Right ventricle myocardium superior (tissue), 1 donor: ENCODE measurements around the gene DBP. TPM values are rescaled to one million over a fixed set of nuclear protein-coding genes. Genes with fewer than 3 reads are reported as not detected.
A peak's percentile ranks its signal among the peaks of the same experiment; 100 is the strongest.

Experiments
- ATAC-seq: fragments of 200-7000 bp; cut with Tn5 transposase; one replicate; pipeline ENCODE4 v1.9.1; 2020; ENCODE audit warnings: mild to moderate bottlenecking; ENCODE audit not compliant: poor library complexity
- DNase-seq: peaks from one replicate; pipeline ENCODE4 v3.0.0-alpha.2; 2020
- intact Hi-C: fragments of 100-400 bp; cut with DNase I; formaldehyde crosslinking; loops from one replicate; pipeline ENCODE4 v1.11.2; 2022
- total RNA-seq: library from RNA; stranded (reverse); fragmentation: NEBNext Ultra II Directional; extraction: Animal tissue kit (Norgen Biotek cat#: 25700); gene quantifications from one replicate; pipeline ENCODE4 v1.2.1, GENCODE V29; 2021
- donor health status: DM: no; HTN: yes; CAD: no; lungs with severe emphysema.

Gene DBP
- total RNA-seq, 1 donor from 2014 or later, result 14.5 TPM

GRCh38 chr19:48618916-48619691 is 18.1 kb downstream of the DBP start, which contains the start of the genes RPL18 and SPHK2:
Gene RPL18, minus strand, starts transcription at chr19:48619178. Its CDS starts 35 bp downstream, at chr19:48619143.
Gene SPHK2, plus strand, starts transcription at chr19:48619506. Its CDS starts 1,009 bp downstream, at chr19:48620515.
- intact Hi-C loops, result no loop called here
- DNase-seq, result peak; percentile 98
- peak; percentile 91 for ATAC-seq

GRCh38 chr19:48618278-48618915 is 18.8 kb downstream of the DBP start:
- no peak for ATAC-seq
- no peak for DNase-seq
- intact Hi-C loops, result no loop called here

- no peak for DNase-seq
- no peak for ATAC-seq
- intact Hi-C loops, result no loop called here
These were observed 19.8 kb downstream of the DBP start for GRCh38 chr19:48617146-48617937.

DNA sequence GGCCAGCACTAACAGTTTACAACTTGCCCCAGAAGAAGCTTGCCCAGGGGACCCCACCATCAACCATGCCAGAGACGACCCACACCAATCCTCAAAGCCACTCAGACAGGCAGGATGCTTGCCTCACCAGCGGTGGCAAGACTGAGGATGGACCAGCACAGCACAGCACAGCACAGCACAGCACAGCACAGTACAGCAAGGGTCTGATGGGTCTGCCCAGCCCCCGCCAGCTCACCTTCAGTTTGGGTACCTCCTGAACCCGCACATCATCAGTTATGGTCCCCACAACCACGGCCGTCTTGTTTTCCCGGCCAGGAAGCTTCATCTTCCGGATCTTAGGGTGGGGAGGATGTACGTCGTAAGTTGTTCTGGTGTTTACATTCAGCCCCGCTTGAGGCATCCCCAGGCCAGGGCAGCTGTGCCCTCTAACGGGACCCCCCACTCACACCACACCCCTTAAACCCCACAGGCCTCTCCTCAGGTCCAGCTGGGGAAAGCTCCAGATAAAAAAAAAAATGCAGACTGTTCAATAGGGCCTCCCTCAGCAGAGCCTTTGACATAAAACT is 20.6 kb downstream of the DBP start:
- DNase-seq, result no peak
- ATAC-seq, result no peak
- intact Hi-C loops, result no loop called here

GRCh38 chr19:48616041-48616436 is 21.1 kb downstream of the DBP start:
- no peak for DNase-seq
- ATAC-seq, result no peak
- intact Hi-C loops, result no loop called here

- DNase-seq, result no peak
- no peak for ATAC-seq
- intact Hi-C loops, result no loop called here
These were observed 21.7 kb downstream of the DBP start for GRCh38 chr19:48615231-48616040.

- DNase-seq, result no peak
- ATAC-seq, result no peak
- intact Hi-C loops, result no loop called here
These were observed 22.5 kb downstream of the DBP start, which contains the start of gene FAM83E for GRCh38 chr19:48614436-48615230. Gene FAM83E, minus strand, starts transcription at chr19:48615076. Its CDS starts 1,704 bp downstream, at chr19:48613372.

- no peak for DNase-seq
- intact Hi-C loops, result no loop called here
- ATAC-seq, result no peak
These were observed 23.2 kb downstream of the DBP start for GRCh38 chr19:48613852-48614435.

GRCh38 chr19:48613024-48613851 is 23.9 kb downstream of the DBP start:
- intact Hi-C loops, result no loop called here
- DNase-seq (no peak), ATAC-seq (peak; percentile 5)

DNA sequence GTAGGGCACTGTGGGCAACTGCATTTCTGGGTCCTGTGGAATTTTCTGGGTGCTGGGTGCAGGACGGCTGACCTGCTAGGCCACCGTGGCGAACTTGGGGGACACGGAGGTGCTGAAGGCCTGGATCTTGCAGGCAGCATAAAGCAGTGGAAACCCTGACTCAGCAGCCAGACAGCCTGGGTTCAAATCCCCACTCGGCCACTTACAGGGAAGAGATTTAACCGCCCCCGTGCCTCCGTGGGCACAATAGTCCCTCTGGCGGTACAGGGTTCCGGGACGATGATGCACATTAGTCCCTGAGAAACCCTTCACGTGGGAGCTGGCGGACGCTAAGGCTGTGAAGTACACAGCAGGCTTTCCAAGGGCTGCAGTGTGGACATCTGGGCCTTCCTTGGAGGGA is 25.3 kb downstream of the DBP start:
- intact Hi-C loops, result no loop called here
- DNase-seq (no peak), ATAC-seq (no peak)

DNA sequence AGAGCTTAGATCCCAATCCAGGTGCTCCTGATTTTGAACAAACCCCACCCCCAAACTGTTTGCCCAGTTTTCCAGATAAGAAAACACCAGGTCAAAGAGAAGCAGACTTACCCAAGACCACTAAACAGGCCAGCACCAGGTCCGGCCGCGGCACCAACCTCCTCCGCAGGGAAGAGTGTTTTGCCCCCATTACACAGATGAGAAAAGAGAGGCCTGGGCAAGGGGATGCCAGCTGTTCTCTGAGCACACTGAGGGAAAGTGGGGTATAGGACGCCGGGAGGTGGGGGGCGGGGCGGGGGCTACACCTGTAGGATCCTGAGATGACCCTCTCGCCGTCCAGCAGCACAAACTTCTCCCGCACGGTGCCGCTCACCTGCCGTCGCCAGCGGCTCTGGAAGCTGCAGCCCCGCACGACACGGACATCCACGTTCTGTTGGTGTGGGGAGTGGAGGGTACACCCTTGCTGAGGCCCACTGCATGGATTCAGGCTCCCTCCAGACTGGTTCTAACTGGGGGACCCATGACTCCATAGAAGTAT is 27.5 kb downstream of the DBP start:
- DNase-seq (no peak), ATAC-seq (no peak)
- intact Hi-C loops, result no loop called here

GRCh38 chr19:48608798-48609263 is 28.3 kb downstream of the DBP start:
- intact Hi-C loops, result no loop called here
- ATAC-seq (peak; percentile 60), DNase-seq (peak; percentile 54)

- no peak for ATAC-seq
These were observed 29.8 kb downstream of the DBP start for GRCh38 chr19:48607359-48607755.

GRCh38 chr19:48606463-48607358 is 30.5 kb downstream of the DBP start, which contains the start of gene SPACA4:
Gene SPACA4, plus strand, starts transcription at chr19:48606742. Its CDS starts 237 bp downstream, at chr19:48606979.
- ATAC-seq (no peak), DNase-seq (no peak)
- intact Hi-C loops, result no loop called here

More at GRCh38 chr19:48607359-48607755, 29.8 kb downstream of the DBP start:
- DNase-seq, result no peak
- intact Hi-C loops, result no loop called here

GRCh38 chr19:48603850-48604249 is 33.3 kb downstream of the DBP start:
- intact Hi-C loops, result no loop called here
- ATAC-seq (no peak), DNase-seq (no peak)
